CD8-positive, alpha-beta memory T cell (primary cell): ENCODE data around the gene MAP3K14. TPM values are rescaled to one million over a fixed set of nuclear protein-coding genes. Genes with fewer than 3 reads are reported as not detected.
"Not testable (repeated sequence)": the region's sequence is repeated elsewhere in the genome, so short reads cannot be mapped to it uniquely, and the experiment has no call there.

Source experiments
- CTCF ChIA-PET: fragments of 350-600 bp; sonication (Branson Sonifier 250); formaldehyde crosslinking; loops from one replicate; lab custom pipeline; 2021; ENCODE audit warnings: antibody characterized with exemption; lab: Charles Lee
- POLR2A ChIA-PET: fragments of 350-600 bp; sonication (Branson Sonifier 250); formaldehyde crosslinking; loops from one replicate; lab custom pipeline; 2021; ENCODE audit warnings: antibody characterized with exemption; lab: Charles Lee
- DNase-seq, 5 donors: peaks; one replicate each; pipeline versions ENCODE4 v3.0.0 to v3.0.0-alpha.2; 2020 to 2022; ENCODE audit warnings: mixed read lengths in 1 of 5
- H3K27ac ChIP-seq: one replicate; pipeline ENCODE4 v1.7.0; 2013; ENCODE audit warnings: low read depth, mild to moderate bottlenecking, low read length, moderate library complexity
- H3K27me3 ChIP-seq: 2 replicates; pipeline ENCODE4 v1.7.0; 2013; ENCODE audit warnings: low read length, mild to moderate bottlenecking; ENCODE audit not compliant: insufficient read depth, poor library complexity, severe bottlenecking
- H3K36me3 ChIP-seq: 2 replicates; pipeline ENCODE4 v1.7.0; 2013; ENCODE audit warnings: mild to moderate bottlenecking, low read length, moderate library complexity; ENCODE audit not compliant: insufficient read depth
- H3K4me1 ChIP-seq: 2 replicates; pipeline ENCODE4 v1.7.0; 2013; ENCODE audit warnings: mild to moderate bottlenecking, low read length, moderate library complexity; ENCODE audit not compliant: insufficient read depth
- H3K4me3 ChIP-seq: 2 replicates; pipeline ENCODE4 v1.7.0; 2013; ENCODE audit warnings: mild to moderate bottlenecking, low read length
- H3K9me3 ChIP-seq: 2 replicates; pipeline ENCODE4 v1.7.0; 2013; ENCODE audit warnings: mild to moderate bottlenecking, low read length
- H3K27ac Mint-ChIP-seq, 8 donors: one replicate each; pipeline ENCODE4 v1.8.0; 2020 to 2021; ENCODE audit warnings: mixed read lengths in 8 of 8, mild to moderate bottlenecking in 6 of 8, inconsistent platforms in 3 of 8, moderate library complexity in 3 of 8
- H3K27me3 Mint-ChIP-seq, 2 donors: one replicate each; pipeline ENCODE4 v1.8.0; 2020 to 2021; ENCODE audit warnings: mixed read lengths in 2 of 2, mild to moderate bottlenecking in 1 of 2, moderate library complexity in 1 of 2
- H3K36me3 Mint-ChIP-seq, 3 donors: one replicate each; pipeline ENCODE4 v1.8.0; 2020 to 2021; ENCODE audit warnings: mixed read lengths in 3 of 3, inconsistent platforms in 1 of 3, mild to moderate bottlenecking in 1 of 3
- H3K4me1 Mint-ChIP-seq, 3 donors: one replicate each; pipeline ENCODE4 v1.8.0; 2020 to 2021; ENCODE audit warnings: mixed read lengths in 3 of 3, inconsistent platforms in 1 of 3, mild to moderate bottlenecking in 1 of 3
- H3K4me3 Mint-ChIP-seq, 7 donors: one replicate each; pipeline ENCODE4 v1.8.0; 2020 to 2021; ENCODE audit warnings: mixed read lengths in 7 of 7, mild to moderate bottlenecking in 6 of 7, moderate library complexity in 4 of 7, inconsistent platforms in 2 of 7
- H3K9me3 Mint-ChIP-seq, 5 donors: one replicate each; pipeline ENCODE4 v1.8.0; 2020 to 2022; ENCODE audit warnings: mixed read lengths in 5 of 5, mild to moderate bottlenecking in 3 of 5, moderate library complexity in 2 of 5, inconsistent platforms in 1 of 5
- polyA plus RNA-seq: library from polyadenylated mRNA; unstranded; fragments of 300-500 nt; fragmentation: Illumina TruSeq; gene quantifications from one replicate; pipeline ENCODE4 v1.2.3, GENCODE V29; 2021
- total RNA-seq, 2 experiments: library from RNA; stranded (reverse); gene quantifications; one replicate each; pipeline ENCODE4 v1.2.3, GENCODE V29; 2021

MAP3K14 gene
- total and polyA plus RNA-seq, 3 experiments from 2014 or later = 9.0 to 62.4 (median 60.2) TPM

GRCh38 chr17:45343967-45344664 lies 27.3 kb upstream of the MAP3K14 start:
- CTCF ChIA-PET = interaction anchor here (0.8 kb wide), 1 partner anchor 41 kb away, joined by 3 read pairs; no protein-coding TSS in a partner anchor

GRCh38 chr17:45342871-45343526 lies 26.2 kb upstream of the MAP3K14 start:
- CTCF ChIA-PET = interaction anchor here (0.8 kb wide), 1 partner anchor 42 kb away, joined by 3 read pairs; no protein-coding TSS in a partner anchor
- no peak overlapping the region for H3K4me3 ChIP-seq
- H3K27me3 Mint-ChIP-seq = peaks cover 0 to 7% of the 10 kb centered on the region in 2 donors
- no peaks in the 10 kb centered on the region for H3K36me3 Mint-ChIP-seq
- H3K27ac Mint-ChIP-seq = no peak overlapping the region
- POLR2A ChIA-PET = no interaction called here
- no peaks in the 10 kb centered on the region for H3K4me1 Mint-ChIP-seq
- no peaks in the 10 kb centered on the region for H3K27me3 ChIP-seq
- no peaks in the 10 kb centered on the region for H3K9me3 Mint-ChIP-seq
- no peaks in the 10 kb centered on the region for H3K36me3 ChIP-seq
- H3K27ac ChIP-seq = no peak overlapping the region
- H3K4me3 Mint-ChIP-seq = no peak overlapping the region
- DNase-seq = no peak
- H3K9me3 ChIP-seq = no peaks in the 10 kb centered on the region
- no peaks in the 10 kb centered on the region for H3K4me1 ChIP-seq

More at GRCh38 chr17:45343967-45344664, 27.3 kb upstream of the MAP3K14 start:
- DNase-seq, H3K27me3 Mint-ChIP-seq, H3K9me3 ChIP-seq, H3K4me1 ChIP-seq, H3K27ac ChIP-seq, H3K4me3 Mint-ChIP-seq, H3K36me3 ChIP-seq, H3K9me3 Mint-ChIP-seq, H3K27ac Mint-ChIP-seq, POLR2A ChIA-PET, H3K27me3 ChIP-seq, H3K4me3 ChIP-seq, H3K4me1 Mint-ChIP-seq, H3K36me3 Mint-ChIP-seq: not testable (repeated sequence)

DNA sequence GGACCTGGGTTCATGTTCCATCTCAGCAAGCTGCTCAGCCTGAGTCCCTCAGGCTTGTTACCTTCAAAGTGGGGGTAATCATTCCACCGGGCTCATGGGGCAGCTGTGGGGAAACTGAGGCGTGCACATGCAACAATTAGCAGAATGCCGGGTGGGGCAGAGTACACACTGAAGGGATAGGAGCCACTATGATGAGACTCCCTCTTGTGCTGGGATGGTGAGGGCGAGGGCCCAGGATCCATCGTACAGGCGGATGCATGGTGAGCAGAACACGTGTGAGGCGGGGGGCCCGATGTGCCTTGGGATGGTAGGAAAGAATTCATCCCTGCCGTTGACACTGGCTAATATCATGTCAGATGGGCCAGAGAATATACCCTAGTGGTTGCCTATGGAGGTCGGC lies 25.5 kb upstream of the MAP3K14 start:
- Histone ChIP-seq H3K27me3 (no peaks in the 10 kb centered on the region), H3K4me3 (no peak overlapping the region), H3K4me1 (no peaks in the 10 kb centered on the region), H3K36me3 (no peaks in the 10 kb centered on the region), H3K27ac (no peak overlapping the region), H3K9me3 (no peaks in the 10 kb centered on the region)
- POLR2A ChIA-PET = no interaction called here
- Mint-ChIP-seq H3K27ac (peak overlapping the region in 1 of 8 donors; percentile 64), H3K9me3 (no peaks in the 10 kb centered on the region), H3K4me3 (no peak overlapping the region), H3K36me3 (no peaks in the 10 kb centered on the region), H3K4me1 (no peaks in the 10 kb centered on the region), H3K27me3 (peaks cover 0 to 7% of the 10 kb centered on the region in 2 donors)
- DNase-seq = no peak
- CTCF ChIA-PET = no interaction called here

DNA sequence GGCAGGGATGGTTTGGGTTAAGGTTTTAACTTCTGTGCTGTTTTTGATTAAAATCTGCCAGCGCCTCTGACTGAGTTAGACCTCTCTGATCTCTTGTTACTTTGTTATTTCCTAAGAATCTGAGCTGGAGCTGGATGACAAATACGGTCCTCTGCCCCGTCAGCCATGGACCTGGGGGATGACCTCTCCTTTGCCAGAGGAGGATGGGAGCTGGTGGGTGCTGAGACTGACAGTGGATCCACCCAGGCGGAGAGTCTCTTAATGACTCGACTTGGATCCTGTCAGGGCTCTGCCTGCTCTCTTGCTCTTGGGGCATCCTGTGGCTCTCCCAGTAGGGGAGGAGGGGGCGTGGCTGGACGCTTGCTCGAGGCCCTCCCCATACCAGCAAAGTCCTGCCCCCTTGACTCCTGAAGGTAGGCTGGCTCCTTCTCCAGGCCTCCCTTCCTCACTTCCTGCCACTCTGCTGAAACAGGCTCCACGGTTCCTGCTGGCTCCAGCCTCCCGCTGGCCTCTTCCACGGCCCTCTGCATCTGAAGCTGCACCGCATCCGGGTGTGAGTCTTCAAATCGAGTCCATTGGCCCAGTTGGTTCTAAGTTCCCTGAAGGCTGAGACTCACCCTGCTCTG lies 24.8 kb upstream of the MAP3K14 start:
- H3K9me3 ChIP-seq = no peaks in the 10 kb centered on the region
- no peaks in the 10 kb centered on the region for H3K4me1 ChIP-seq
- H3K9me3 Mint-ChIP-seq = no peaks in the 10 kb centered on the region
- no peak for DNase-seq
- H3K27me3 ChIP-seq = no peaks in the 10 kb centered on the region
- POLR2A ChIA-PET = no interaction called here
- no peaks in the 10 kb centered on the region for H3K36me3 ChIP-seq
- CTCF ChIA-PET = no interaction called here
- no peak overlapping the region for H3K27ac Mint-ChIP-seq
- no peaks in the 10 kb centered on the region for H3K4me1 Mint-ChIP-seq
- H3K4me3 ChIP-seq = no peak overlapping the region
- no peak overlapping the region for H3K27ac ChIP-seq
- H3K4me3 Mint-ChIP-seq = no peak overlapping the region
- H3K27me3 Mint-ChIP-seq = peaks cover 0 to 7% of the 10 kb centered on the region in 2 donors
- H3K36me3 Mint-ChIP-seq = no peaks in the 10 kb centered on the region

DNA sequence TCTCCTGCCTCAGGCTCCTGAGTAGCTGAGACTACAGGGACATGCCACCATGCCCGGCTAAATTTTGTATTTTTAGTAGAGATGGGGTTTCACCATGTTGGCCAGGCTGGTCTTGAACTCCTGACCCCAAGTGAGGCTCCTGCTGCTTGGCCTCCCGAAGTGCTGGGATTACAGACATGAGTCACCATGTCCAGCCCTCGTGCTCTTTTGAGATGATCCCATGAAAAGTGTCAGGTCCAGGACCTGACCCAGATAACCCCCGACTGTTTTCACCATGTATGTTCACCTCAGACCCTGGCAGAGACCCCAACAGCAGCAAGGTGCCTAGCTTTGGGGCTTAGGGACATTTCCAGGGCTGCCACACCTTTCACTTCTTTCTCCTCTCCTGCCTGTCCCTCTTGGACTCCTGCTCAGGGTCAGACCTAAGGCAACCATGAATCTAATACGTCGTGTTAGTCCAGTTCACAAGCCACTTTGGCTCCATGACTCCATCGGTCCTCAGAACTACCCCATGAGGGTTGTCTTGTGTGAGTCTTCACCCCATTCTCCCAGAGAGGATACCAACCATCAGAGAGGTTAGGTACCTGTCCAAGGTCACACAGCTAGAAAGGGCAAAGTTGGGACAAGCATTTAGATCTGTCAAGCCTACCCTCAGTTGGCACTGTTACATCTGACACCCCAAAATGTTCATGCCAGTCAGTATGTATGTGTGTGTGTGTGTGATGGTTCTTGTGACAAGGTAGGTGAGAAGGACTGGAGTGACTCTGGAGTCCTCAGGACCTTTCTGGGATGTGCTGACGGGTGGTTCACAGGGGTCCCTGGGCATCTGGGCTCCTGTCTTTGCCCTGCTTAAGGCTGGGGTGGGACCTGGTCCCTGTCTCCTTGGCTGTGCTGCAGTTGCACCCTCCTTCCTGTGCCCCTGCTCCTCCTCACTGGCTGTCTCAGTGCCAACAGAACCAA lies 23.1 kb upstream of the MAP3K14 start:
- Mint-ChIP-seq H3K9me3 (no peaks in the 10 kb centered on the region), H3K27me3 (peaks cover 0 to 7% of the 10 kb centered on the region in 2 donors), H3K36me3 (no peaks in the 10 kb centered on the region), H3K4me1 (no peaks in the 10 kb centered on the region), H3K4me3 (no peak overlapping the region), H3K27ac (peak overlapping the region in 2 of 8 donors; percentile 20 to 68)
- no peak overlapping the region for H3K4me3 ChIP-seq
- H3K27ac ChIP-seq = no peak overlapping the region
- ChIA-PET CTCF (no interaction called here), POLR2A (no interaction called here)
- DNase-seq = no peak
- no peaks in the 10 kb centered on the region for H3K4me1 ChIP-seq
- H3K27me3 ChIP-seq = no peaks in the 10 kb centered on the region
- H3K36me3 ChIP-seq = no peaks in the 10 kb centered on the region
- H3K9me3 ChIP-seq = no peaks in the 10 kb centered on the region

GRCh38 chr17:45338996-45339535 lies 22.2 kb upstream of the MAP3K14 start:
- POLR2A ChIA-PET = no interaction called here
- DNase-seq = no peak
- CTCF ChIA-PET = no interaction called here

GRCh38 chr17:45338023-45338781 lies 21.4 kb upstream of the MAP3K14 start:
- peaks cover 0 to 7% of the 10 kb centered on the region in 2 donors for H3K27me3 Mint-ChIP-seq
- no peaks in the 10 kb centered on the region for H3K36me3 ChIP-seq
- DNase-seq = no peak
- H3K4me3 Mint-ChIP-seq = no peak overlapping the region
- no peaks in the 10 kb centered on the region for H3K4me1 ChIP-seq
- H3K36me3 Mint-ChIP-seq = no peaks in the 10 kb centered on the region
- H3K9me3 ChIP-seq = no peaks in the 10 kb centered on the region
- H3K4me1 Mint-ChIP-seq = no peaks in the 10 kb centered on the region
- ChIA-PET POLR2A (no interaction called here), CTCF (no interaction called here)
- no peak overlapping the region for H3K27ac Mint-ChIP-seq
- H3K27me3 ChIP-seq = no peaks in the 10 kb centered on the region
- H3K27ac ChIP-seq = no peak overlapping the region
- no peaks in the 10 kb centered on the region for H3K9me3 Mint-ChIP-seq
- no peak overlapping the region for H3K4me3 ChIP-seq

More at GRCh38 chr17:45338996-45339535, 22.2 kb upstream of the MAP3K14 start:
- peaks cover 0 to 7% of the 10 kb centered on the region in 2 donors for H3K27me3 Mint-ChIP-seq
- H3K36me3 Mint-ChIP-seq = no peaks in the 10 kb centered on the region
- Histone ChIP-seq H3K4me1 (no peaks in the 10 kb centered on the region), H3K27me3 (no peaks in the 10 kb centered on the region), H3K36me3 (no peaks in the 10 kb centered on the region), H3K9me3 (no peaks in the 10 kb centered on the region), H3K4me3 (no peak overlapping the region), H3K27ac (no peak overlapping the region)
- no peaks in the 10 kb centered on the region for H3K4me1 Mint-ChIP-seq
- H3K27ac Mint-ChIP-seq = peak overlapping the region in 1 of 8 donors; percentile 68
- H3K4me3 Mint-ChIP-seq = no peak overlapping the region
- no peaks in the 10 kb centered on the region for H3K9me3 Mint-ChIP-seq
